ENCODE data around the gene NAALADL2.

NAALADL2 gene

GRCh38 chr3:175007306-175007705 lies 148.2 kb downstream of the NAALADL2 start:
- no peak for TF ChIP-seq CTCF (IDR thresholded peaks at IDR 0.05; ENCODE audit: extremely low read depth, insufficient read depth, missing control alignments)
- in situ Hi-C loops (cut with MboI; ENCODE audit: low pct_unique_long_range_greater_than_20kb, low sequenced_read_pairs, unreplicated experiment) = no loop called here
- no peak for DNase-seq (ENCODE audit: low spot score)

- DNase-seq (ENCODE audit: low spot score) = no peak
- in situ Hi-C loops (cut with MboI; ENCODE audit: low pct_unique_long_range_greater_than_20kb, low sequenced_read_pairs, unreplicated experiment) = no loop called here
- no peak for TF ChIP-seq CTCF (IDR thresholded peaks at IDR 0.05; ENCODE audit: extremely low read depth, insufficient read depth, missing control alignments)
Observed at GRCh38 chr3:175009295-175009694, 150.2 kb downstream of the NAALADL2 start.

GRCh38 chr3:175015056-175015635 lies 156.0 kb downstream of the NAALADL2 start:
- in situ Hi-C loops (cut with MboI; ENCODE audit: low pct_unique_long_range_greater_than_20kb, low sequenced_read_pairs, unreplicated experiment) = no loop called here
- DNase-seq (ENCODE audit: low spot score) = no peak
- TF ChIP-seq CTCF (IDR thresholded peaks at IDR 0.05; ENCODE audit: extremely low read depth, insufficient read depth, missing control alignments) = no peak

- in situ Hi-C loops (cut with MboI; ENCODE audit: low pct_unique_long_range_greater_than_20kb, low sequenced_read_pairs, unreplicated experiment) = no loop called here
- no peak for TF ChIP-seq CTCF (IDR thresholded peaks at IDR 0.05; ENCODE audit: extremely low read depth, insufficient read depth, missing control alignments)
- no peak for DNase-seq (ENCODE audit: low spot score)
Observed at GRCh38 chr3:175018946-175019727, 160.0 kb downstream of the NAALADL2 start.

- no peak for TF ChIP-seq CTCF (IDR thresholded peaks at IDR 0.05; ENCODE audit: extremely low read depth, insufficient read depth, missing control alignments)
- no peak for DNase-seq (ENCODE audit: low spot score)
Observed at GRCh38 chr3:175020101-175020500, 161.0 kb downstream of the NAALADL2 start.

GRCh38 chr3:175029828-175030227 lies 170.7 kb downstream of the NAALADL2 start:
- in situ Hi-C loops (cut with MboI; ENCODE audit: low pct_unique_long_range_greater_than_20kb, low sequenced_read_pairs, unreplicated experiment) = no loop called here
- DNase-seq (ENCODE audit: low spot score) = no peak
- TF ChIP-seq CTCF (IDR thresholded peaks at IDR 0.05; ENCODE audit: extremely low read depth, insufficient read depth, missing control alignments) = no peak

More at GRCh38 chr3:175020101-175020500, 161.0 kb downstream of the NAALADL2 start:
- in situ Hi-C loops (cut with MboI; ENCODE audit: low pct_unique_long_range_greater_than_20kb, low sequenced_read_pairs, unreplicated experiment) = no loop called here

Data from GM13977 (cell line).